Muscle of leg (tissue), 11 donors: ENCODE results near the gene FAM76A. TPM values are rescaled to one million over a fixed set of nuclear protein-coding genes. Genes with fewer than 3 reads are reported as not detected.
"Not testable (repeated sequence)": the region's sequence is repeated elsewhere in the genome, so short reads cannot be mapped to it uniquely, and the experiment has no call there.

Experiments used
- DNase-seq: peaks from one replicate; pipeline ENCODE4 v3.0.0; 2013
- H3K27ac ChIP-seq: one replicate; pipeline ENCODE4 v1.5.1; 2013; ENCODE audit warnings: mild to moderate bottlenecking, low read length, control low read depth
- H3K27me3 ChIP-seq: one replicate; pipeline ENCODE4 v1.6.1; 2013; ENCODE audit warnings: low read length; ENCODE audit not compliant: control insufficient read depth, insufficient read depth
- H3K36me3 ChIP-seq: one replicate; pipeline ENCODE4 v1.6.1; 2013; ENCODE audit warnings: low read length; ENCODE audit not compliant: control insufficient read depth, insufficient read depth
- H3K4me1 ChIP-seq: one replicate; pipeline ENCODE4 v1.6.1; 2013; ENCODE audit warnings: low read length; ENCODE audit not compliant: control insufficient read depth, insufficient read depth
- H3K4me3 ChIP-seq: one replicate; pipeline ENCODE4 v1.5.1; 2013; ENCODE audit warnings: low read length, control low read depth
- H3K9me3 ChIP-seq: replicated peaks from 2 replicates; pipeline ENCODE4 v1.6.1; 2013; ENCODE audit warnings: low read depth, low read length; ENCODE audit not compliant: control insufficient read depth
- WGBS: methylation state at CpG from one replicate; pipeline ENCODE4 v1.1.5; 2013; ENCODE audit warnings: missing lambda C conversion rate; ENCODE audit not compliant: insufficient coverage; 5-methylcytosine and 5-hydroxymethylcytosine counted together
- polyA plus RNA-seq, 8 donors: library from polyadenylated mRNA; unstranded; fragments of 120-200 nt; gene quantifications; one replicate each; pipeline versions ENCODE4 v1.2.1 to v1.2.3, GENCODE V29; 2013; ENCODE audit warnings: inconsistent platforms in 1 of 8, low replicate concordance in 1 of 8; ENCODE audit not compliant: insufficient read length in 8 of 8, insufficient read depth in 1 of 8
- total RNA-seq: library from RNA; stranded (reverse); fragments of 120-200 nt; gene quantifications from one replicate; pipeline ENCODE4 v1.2.4, GENCODE V29; 2013

The FAM76A gene
- total and polyA plus RNA-seq, 9 donors = 12.9 to 26.6 (median 18.0) TPM

GRCh38 chr1:27687906-27688305 is 37.9 kb upstream of the FAM76A start:
- 100% methylated on average over 2 of the region's 5 CpGs for WGBS
- Histone ChIP-seq H3K36me3 (no peaks in the 10 kb centered on the region), H3K4me3 (no peak overlapping the region), H3K4me1 (peaks cover 47% of the 10 kb centered on the region), H3K27me3 (no peaks in the 10 kb centered on the region), H3K9me3 (no peaks in the 10 kb centered on the region), H3K27ac (peak overlapping the region; percentile 83)
- no peak for DNase-seq

- Histone ChIP-seq H3K27ac (peak overlapping the region; percentile 84), H3K4me1 (peaks cover 47% of the 10 kb centered on the region), H3K27me3 (no peaks in the 10 kb centered on the region), H3K36me3 (no peaks in the 10 kb centered on the region), H3K4me3 (no peak overlapping the region), H3K9me3 (no peaks in the 10 kb centered on the region)
- WGBS = 20% methylated on average over 2 of the region's 4 CpGs
- peak; percentile 81 for DNase-seq
These were observed 36.2 kb upstream of the FAM76A start for GRCh38 chr1:27689423-27690173.

GRCh38 chr1:27690183-27690582 is 35.6 kb upstream of the FAM76A start:
- Histone ChIP-seq H3K27ac (peak overlapping the region; percentile 84), H3K4me1 (peaks cover 44% of the 10 kb centered on the region), H3K36me3 (no peaks in the 10 kb centered on the region), H3K9me3 (no peaks in the 10 kb centered on the region), H3K27me3 (no peaks in the 10 kb centered on the region), H3K4me3 (no peak overlapping the region)
- WGBS = 80% methylated on average over 1 of the region's 2 CpGs
- no peak for DNase-seq

- not testable (repeated sequence) for H3K27ac ChIP-seq, H3K4me1 ChIP-seq, H3K27me3 ChIP-seq, H3K36me3 ChIP-seq, H3K9me3 ChIP-seq, H3K4me3 ChIP-seq
- DNase-seq = peak; percentile 19
- WGBS = no CpG with 5 or more reads among the region's 9 CpGs
These were observed 28.9 kb upstream of the FAM76A start for GRCh38 chr1:27696835-27697234.

- no peak overlapping the region for H3K4me3 ChIP-seq
- WGBS = no CpG with 5 or more reads among the region's 4 CpGs
- H3K27ac ChIP-seq = no peak overlapping the region
- H3K36me3 ChIP-seq = no peaks in the 10 kb centered on the region
- H3K4me1 ChIP-seq = no peaks in the 10 kb centered on the region
- H3K9me3 ChIP-seq = peaks cover 3% of the 10 kb centered on the region
- H3K27me3 ChIP-seq = peaks cover 2% of the 10 kb centered on the region
- no peak for DNase-seq
These were observed 20.8 kb upstream of the FAM76A start for GRCh38 chr1:27704958-27705357.

GRCh38 chr1:27705545-27705944 is 20.2 kb upstream of the FAM76A start:
- WGBS = no CpG with 5 or more reads among the region's 2 CpGs
- Histone ChIP-seq H3K4me1 (no peaks in the 10 kb centered on the region), H3K4me3 (no peak overlapping the region), H3K9me3 (peaks cover 3% of the 10 kb centered on the region), H3K27ac (no peak overlapping the region), H3K36me3 (no peaks in the 10 kb centered on the region), H3K27me3 (peaks cover 2% of the 10 kb centered on the region)
- no peak for DNase-seq

GRCh38 chr1:27710574-27710973 is 15.2 kb upstream of the FAM76A start:
- Histone ChIP-seq H3K4me1 (no peaks in the 10 kb centered on the region), H3K27ac (no peak overlapping the region), H3K36me3 (no peaks in the 10 kb centered on the region), H3K4me3 (no peak overlapping the region), H3K27me3 (peaks cover 2% of the 10 kb centered on the region), H3K9me3 (no peaks in the 10 kb centered on the region)
- WGBS = no CpG with 5 or more reads among the region's 2 CpGs
- DNase-seq = no peak

GRCh38 chr1:27713139-27713725 is 12.5 kb upstream of the FAM76A start:
- no peaks in the 10 kb centered on the region for H3K36me3 ChIP-seq
- H3K4me1 ChIP-seq = no peaks in the 10 kb centered on the region
- no peak overlapping the region for H3K4me3 ChIP-seq
- H3K27ac ChIP-seq = no peak overlapping the region
- H3K27me3 ChIP-seq = peaks cover 4% of the 10 kb centered on the region
- DNase-seq = no peak
- no peaks in the 10 kb centered on the region for H3K9me3 ChIP-seq
- WGBS = no CpG with 5 or more reads among the region's 3 CpGs

GRCh38 chr1:27713869-27714513 is 11.8 kb upstream of the FAM76A start:
- Histone ChIP-seq H3K4me3 (no peak overlapping the region), H3K36me3 (no peaks in the 10 kb centered on the region), H3K9me3 (no peaks in the 10 kb centered on the region), H3K27me3 (peaks cover 4% of the 10 kb centered on the region), H3K4me1 (no peaks in the 10 kb centered on the region), H3K27ac (no peak overlapping the region)
- DNase-seq = no peak
- no CpG with 5 or more reads among the region's 3 CpGs for WGBS

GRCh38 chr1:27716262-27716895 is 9.4 kb upstream of the FAM76A start:
- peaks cover 4% of the 10 kb centered on the region for H3K27me3 ChIP-seq
- no peaks in the 10 kb centered on the region for H3K36me3 ChIP-seq
- no peak overlapping the region for H3K27ac ChIP-seq
- H3K4me1 ChIP-seq = no peaks in the 10 kb centered on the region
- no peak for DNase-seq
- no peak overlapping the region for H3K4me3 ChIP-seq
- H3K9me3 ChIP-seq = no peaks in the 10 kb centered on the region
- WGBS = 60% methylated on average over 1 of the region's 2 CpGs
